KG1 (cell line): ENCODE results near the gene TOPAZ1.

Experiments used
- DNase-seq: peaks from one replicate; lab custom pipeline; 2025; lab: John Stamatoyannopoulos, UW

TOPAZ1 gene

GRCh38 chr3:44241706-44242105, at the start of gene TOPAZ1:
Gene TOPAZ1 (plus strand): TSS chr3:44241886. CDS start chr3:44242054, 168 bp downstream.
- DNase-seq = no peak

GRCh38 chr3:44198284-44199269, 43.1 kb upstream of the TOPAZ1 start:
- peak; percentile 47 for DNase-seq

GRCh38 chr3:44206261-44206660, 35.4 kb upstream of the TOPAZ1 start:
- DNase-seq = no peak

GRCh38 chr3:44206862-44207652, 34.6 kb upstream of the TOPAZ1 start:
- DNase-seq = no peak

- DNase-seq = no peak
Observed at GRCh38 chr3:44208086-44208485, 33.6 kb upstream of the TOPAZ1 start.

GRCh38 chr3:44208568-44208967, 33.1 kb upstream of the TOPAZ1 start:
- DNase-seq = no peak

- DNase-seq = no peak
Observed at GRCh38 chr3:44210967-44211366, 30.7 kb upstream of the TOPAZ1 start.

GRCh38 chr3:44222337-44222736, 19.3 kb upstream of the TOPAZ1 start:
- DNase-seq = no peak

- no peak for DNase-seq
Observed at GRCh38 chr3:44223299-44223698, 18.4 kb upstream of the TOPAZ1 start.

- no peak for DNase-seq
Observed at GRCh38 chr3:44224131-44224530, 17.6 kb upstream of the TOPAZ1 start.

- DNase-seq = no peak
Observed at GRCh38 chr3:44226573-44226972, 15.1 kb upstream of the TOPAZ1 start.

GRCh38 chr3:44227632-44228031, 14.1 kb upstream of the TOPAZ1 start:
- no peak for DNase-seq

- DNase-seq = no peak
Observed at GRCh38 chr3:44228900-44229299, 12.8 kb upstream of the TOPAZ1 start.

- DNase-seq = peak; percentile 41
Observed at GRCh38 chr3:44232407-44232806, 9.3 kb upstream of the TOPAZ1 start.

GRCh38 chr3:44234648-44235268, 6.9 kb upstream of the TOPAZ1 start:
- no peak for DNase-seq

GRCh38 chr3:44235604-44236484, 5.8 kb upstream of the TOPAZ1 start:
- DNase-seq = peak; percentile 85

- no peak for DNase-seq
Observed at GRCh38 chr3:44236485-44236908, 5.2 kb upstream of the TOPAZ1 start.

- DNase-seq = no peak
Observed at GRCh38 chr3:44237161-44237560, 4.5 kb upstream of the TOPAZ1 start.

- no peak for DNase-seq
Observed at GRCh38 chr3:44237665-44238064, 4.0 kb upstream of the TOPAZ1 start.

GRCh38 chr3:44238889-44239288, 2.8 kb upstream of the TOPAZ1 start:
- no peak for DNase-seq

- no peak for DNase-seq
Observed at GRCh38 chr3:44240061-44240460, 1.6 kb upstream of the TOPAZ1 start.
